K562 (cell line): ENCODE results near the gene WDCP. TPM values are rescaled to one million over a fixed set of nuclear protein-coding genes. Genes with fewer than 3 reads are reported as not detected.

Experiments
- BHLHE40 ChIP-seq: IDR thresholded peaks from 2 replicates; pipeline ENCODE4 v1.6.1; 2011; ENCODE audit warnings: low read length, improper control_type of control experiment
- C11orf30 ChIP-seq: fragments of 450-650 bp; IDR thresholded peaks from 2 replicates; pipeline ENCODE4 v1.6.1; 2016; ENCODE audit warnings: low read depth, mild to moderate bottlenecking
- FOXK2 ChIP-seq, 2 experiments: fragments of 450-650 bp; IDR thresholded peaks in 1 of 2; conservative IDR thresholded peaks in 1 of 2; 2 replicates each; pipeline ENCODE4 v1.6.1; 2016; ENCODE audit warnings: low read depth in 2 of 2, mild to moderate bottlenecking in 1 of 2
- HDAC8 ChIP-seq: fragments of 450-650 bp; IDR thresholded peaks from 2 replicates; pipeline ENCODE4 v1.6.1; 2016; ENCODE audit warnings: mild to moderate bottlenecking, missing genetic modification characterization, moderate library complexity, missing compliant biosample characterization
- KLF6 ChIP-seq: fragments of 250-450 bp; sonication (Bioruptor Pico); IDR thresholded peaks from 2 replicates; pipeline ENCODE4 v1.4.0; 2020; ENCODE audit warnings: mild to moderate bottlenecking, moderate library complexity, borderline replicate concordance
- LARP7 ChIP-seq: fragments of 450-650 bp; IDR thresholded peaks from 2 replicates; pipeline ENCODE4 v1.6.1; 2016
- MTF1 ChIP-seq: fragments of 250-450 bp; sonication (Bioruptor Pico); IDR thresholded peaks from 2 replicates; pipeline ENCODE4 v1.9.0; 2021; ENCODE audit warnings: moderate library complexity, mild to moderate bottlenecking, inconsistent platforms, borderline replicate concordance
- NFYB ChIP-seq: IDR thresholded peaks from 2 replicates; pipeline ENCODE4 v1.6.1; 2011; ENCODE audit warnings: mild to moderate bottlenecking, moderate library complexity; ENCODE audit not compliant: insufficient read length; ENCODE audit errors: extremely low read depth
- PBX2 ChIP-seq, 2 experiments: IDR thresholded peaks in 1 of 2; conservative IDR thresholded peaks in 1 of 2; 2 replicates each; pipeline ENCODE4 v1.6.1; 2016; ENCODE audit warnings: low read depth in 2 of 2, mild to moderate bottlenecking in 1 of 2, missing compliant biosample characterization in 1 of 2, missing genetic modification characterization in 1 of 2, moderate library complexity in 1 of 2
- RFX1 ChIP-seq: fragments of 450-650 bp; IDR thresholded peaks from 2 replicates; pipeline ENCODE4 v1.6.1; 2016; ENCODE audit warnings: mild to moderate bottlenecking, moderate library complexity
- SREBF2 ChIP-seq: sonication (generic); formaldehyde crosslinking; IDR thresholded peaks from 2 replicates; pipeline ENCODE4 v1.4.0; 2020; ENCODE audit warnings: mild to moderate bottlenecking, missing genetic modification reagents
- TCF7L2 ChIP-seq: fragments of 150-350 bp; IDR thresholded peaks from 2 replicates; pipeline ENCODE4 v1.6.1; 2016; ENCODE audit warnings: low read depth, mild to moderate bottlenecking, low read length, moderate library complexity
- ZBTB12 ChIP-seq: fragments of 250-450 bp; sonication (Bioruptor Pico); IDR thresholded peaks from 2 replicates; pipeline ENCODE4 v1.4.0; 2020
- ZBTB2 ChIP-seq: fragments of 450-650 bp; IDR thresholded peaks from 2 replicates; pipeline ENCODE4 v1.6.1; 2016; ENCODE audit warnings: antibody characterized with exemption
- ZFPM2 ChIP-seq: fragments of 250-450 bp; sonication (Bioruptor Pico); IDR thresholded peaks from 2 replicates; pipeline ENCODE4 v1.5.1; 2022; ENCODE audit warnings: mild to moderate bottlenecking
- ZNF24 ChIP-seq: fragments of 450-650 bp; IDR thresholded peaks from 2 replicates; pipeline ENCODE4 v1.6.1; 2016
- ZNF512 ChIP-seq: IDR thresholded peaks from 2 replicates; pipeline ENCODE4 v1.6.1; 2016; ENCODE audit warnings: missing genetic modification characterization, missing compliant biosample characterization
- ZNF639 ChIP-seq, 2 experiments: fragments of 200-800 bp in 1 of 2; sonication (Bioruptor generic) in 1 of 2; sonication (generic) in 1 of 2; formaldehyde crosslinking in 1 of 2; IDR thresholded peaks in 1 of 2; conservative IDR thresholded peaks in 1 of 2; 2 replicates each; pipeline versions ENCODE4 v1.5.0 to v1.6.1; 2016 to 2020; ENCODE audit warnings: missing compliant biosample characterization in 1 of 2, missing genetic modification characterization in 1 of 2, missing genetic modification reagents in 1 of 2
- polyA plus RNA-seq, 8 experiments: library from polyadenylated mRNA; depleted of rRNA in 4 of 8; stranded (reverse) in 5 of 8; unstranded in 3 of 8; fragments of >200 nt; fragmentation: Nextera tagmentation in 2 of 8; fragmentation: Illumina TruSeq in 1 of 8; extraction: Ambion mirVana in 2 of 8; extraction: Trizol in 1 of 8; gene quantifications; 2 replicates each; pipeline versions ENCODE4 v1.2.1 to v1.2.3, GENCODE V29; 2011 to 2014; ENCODE audit warnings: inconsistent platforms in 1 of 8, missing spikeins in 1 of 8
- total RNA-seq, 7 experiments: library from RNA; depleted of rRNA in 6 of 7; stranded (reverse); fragments of >200 nt in 6 of 7; fragmentation: Illumina TruSeq in 2 of 7; extraction: Trizol in 2 of 7; gene quantifications; 2 replicates each; pipeline versions ENCODE4 v1.2.1 to v1.2.3, GENCODE V29; 2011 to 2021; ENCODE audit warnings: low replicate concordance in 1 of 7

WDCP gene
- total and polyA plus RNA-seq, 9 of the 15 experiments (the other 6 are each of a cell fraction or from before 2014, with no cell fraction given): 10.1 to 41.4 (median 21.8) TPM

GRCh38 chr2:24075915-24076848 lies 29.0 kb upstream of the WDCP start, which contains the start of gene SF3B6 (continued):
- TF ChIP-seq ZBTB12 (peak; percentile 97), MTF1 (CRISPR knock-in tag) (no peak), NFYB (no peak), KLF6 (CRISPR knock-in tag) (peak; percentile 15; the same call in 1 of the 2 replicates), ZNF639 (CRISPR knock-in tag; conservative IDR thresholded peaks at IDR 0.05 in 1 of 2, IDR thresholded peaks at IDR 0.05 in 1 of 2) (peak in 1 of 2 experiments; percentile 98; a peak in 2 of 4 replicates), FOXK2 (conservative IDR thresholded peaks at IDR 0.05 in 1 of 2, IDR thresholded peaks at IDR 0.05 in 1 of 2; ENCODE audit: low read depth in 2 of 2) (peak; percentile 98 to 99), HDAC8 (tag) (0 out of 2 replicates have a peak, but pooled peaks have one; percentile 61), ZFPM2 (CRISPR knock-in tag) (no peak), SREBF2 (CRISPR knock-in tag) (no peak), C11orf30 (peak; percentile 98), LARP7 (no peak), ZNF512 (no peak), ZBTB2 (peak; percentile 99), ZNF24 (peak; percentile 77), PBX2 (CRISPR knock-in tag; IDR thresholded peaks at IDR 0.05; ENCODE audit: low read depth) (no peak), PBX2 (tag; conservative IDR thresholded peaks at IDR 0.05; ENCODE audit: low read depth) (peak; percentile 45; the same call in 1 of the 2 replicates), RFX1 (no peak), TCF7L2 (no peak), BHLHE40 (peak; percentile 47; the same call in 1 of the 2 replicates)
